Activated CD4-positive, CD25-positive, alpha-beta regulatory T cell treated with anti-CD3 and anti-CD28 coated beads, Interleukin-2, amount 50 U/mL, for 72 hours (primary cell): ENCODE results near the gene SUN1.
"Not testable (repeated sequence)": the region's sequence is repeated elsewhere in the genome, so short reads cannot be mapped to it uniquely, and the experiment has no call there.

Source experiments
- DNase-seq: peaks from one replicate; pipeline ENCODE4 v3.0.0; 2021

The SUN1 gene

DNA sequence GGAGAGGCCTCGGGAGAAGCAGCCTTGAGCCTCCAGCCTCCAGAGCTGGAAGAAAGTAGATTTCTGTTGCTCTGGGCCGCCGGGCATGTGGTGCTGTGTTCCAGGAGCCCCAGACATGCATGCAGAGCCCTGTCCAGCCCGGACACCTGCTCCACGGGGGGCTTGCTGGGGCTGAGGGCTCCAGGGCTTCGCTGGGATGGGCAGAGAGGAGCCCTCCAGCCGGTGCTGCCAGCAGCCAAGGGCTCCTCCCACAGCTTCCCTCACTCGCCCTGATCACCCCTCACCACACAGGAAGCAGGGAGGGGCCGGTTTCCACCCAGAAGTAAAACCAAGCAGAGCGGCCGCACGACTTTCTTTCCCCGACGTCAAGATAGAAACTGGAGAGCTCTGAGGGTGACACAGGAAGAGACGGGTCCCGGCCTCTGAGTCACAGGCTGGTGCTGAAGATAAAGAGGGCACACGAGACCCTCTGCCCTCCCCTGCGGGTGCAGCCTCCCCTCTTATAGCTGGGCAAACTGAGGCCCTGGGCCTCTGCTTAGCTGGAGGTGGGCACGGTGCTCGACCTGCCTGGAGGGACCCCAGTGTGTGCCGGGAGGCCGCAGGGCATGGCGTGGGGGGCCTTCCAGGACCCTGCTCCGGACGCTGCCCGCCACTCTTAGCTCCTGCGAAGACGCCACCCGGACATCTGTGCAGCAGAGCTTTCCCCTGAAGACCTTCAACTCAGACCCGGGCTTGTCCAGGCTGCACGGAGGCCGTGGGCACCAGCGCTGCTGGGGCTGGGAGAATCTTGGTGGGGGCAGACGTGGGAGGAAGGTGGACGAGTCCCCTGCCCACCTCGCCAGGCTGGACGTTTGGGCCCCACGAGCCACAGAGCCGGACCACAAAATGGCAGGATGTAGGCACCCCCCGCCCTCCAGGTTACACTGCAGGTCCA is 91.1 kb downstream of the SUN1 start:
- DNase-seq = peak; percentile 83

DNA sequence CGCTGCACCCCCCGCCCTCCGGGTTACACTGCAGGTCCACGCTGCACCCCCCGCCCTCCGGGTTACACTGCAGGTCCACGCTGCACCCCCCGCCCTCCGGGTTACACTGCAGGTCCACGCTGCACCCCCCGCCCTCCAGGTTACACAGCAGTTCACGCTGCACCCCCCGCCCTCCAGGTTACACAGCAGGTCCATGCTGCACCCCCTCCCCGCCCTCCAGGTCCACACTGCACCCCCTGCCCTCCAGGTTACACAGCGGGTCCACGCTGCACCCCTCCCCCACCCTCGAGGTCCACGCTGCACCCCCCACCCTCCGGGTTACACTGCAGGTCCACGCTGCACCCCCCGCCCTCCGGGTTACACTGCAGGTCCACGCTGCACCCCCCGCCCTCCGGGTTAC is 91.8 kb downstream of the SUN1 start:
- not testable (repeated sequence) for DNase-seq
